ENCODE data around the gene GALNT1. TPM values are rescaled to one million over a fixed set of nuclear protein-coding genes. Genes with fewer than 3 reads are reported as not detected.

The GALNT1 gene
- total RNA-seq, 1 experiment from 2014 or later, result 5.4 TPM

DNA sequence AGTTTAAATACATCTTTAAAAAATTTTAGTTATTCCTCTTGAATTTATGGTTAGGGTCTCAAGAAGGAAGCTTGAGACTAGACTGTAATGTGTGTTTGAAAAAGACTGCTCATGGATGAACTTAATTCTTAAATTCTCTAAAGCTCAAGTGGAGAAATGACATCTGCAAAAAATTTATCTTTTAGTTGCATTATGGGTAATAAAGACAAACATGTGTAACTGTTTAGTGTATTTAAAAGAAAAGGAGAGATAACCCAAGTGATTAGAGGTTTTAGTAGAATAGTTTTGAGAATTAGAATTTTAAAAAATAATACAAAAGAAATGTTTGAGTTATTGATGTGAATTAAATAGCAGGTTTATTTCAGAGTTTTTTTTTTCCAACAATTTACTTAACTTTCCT lies 36.7 kb downstream of the GALNT1 start:
- DNase-seq (ENCODE audit: low spot score), result no peak

GRCh38 chr18:35618696-35619095 lies 37.2 kb downstream of the GALNT1 start:
- DNase-seq (ENCODE audit: low spot score), result no peak

- no peak for DNase-seq (ENCODE audit: low spot score)
These were observed 37.9 kb downstream of the GALNT1 start for GRCh38 chr18:35619464-35619863.

DNA sequence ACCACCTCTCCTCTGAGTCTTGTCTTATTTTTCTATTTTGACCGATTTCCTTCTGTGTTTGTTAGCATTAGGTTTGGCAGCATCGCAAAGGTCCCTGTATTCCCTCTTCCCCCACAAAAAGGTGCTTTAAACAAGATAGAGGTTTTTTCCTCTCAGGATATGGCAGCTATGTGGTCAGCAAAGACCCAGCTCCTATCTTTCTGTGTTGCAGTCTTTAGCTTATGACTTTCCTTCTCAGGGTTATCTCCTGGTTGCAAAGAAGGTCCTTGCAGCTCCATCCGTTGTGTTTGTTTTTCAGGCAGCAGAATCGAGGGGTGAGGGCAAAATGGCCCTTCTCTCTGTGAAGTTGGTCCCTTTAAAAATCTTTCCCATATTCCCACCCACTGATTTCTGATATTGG lies 38.4 kb downstream of the GALNT1 start:
- DNase-seq (ENCODE audit: low spot score), result no peak

GRCh38 chr18:35620765-35621164 lies 39.2 kb downstream of the GALNT1 start:
- no peak for DNase-seq (ENCODE audit: low spot score)

DNA sequence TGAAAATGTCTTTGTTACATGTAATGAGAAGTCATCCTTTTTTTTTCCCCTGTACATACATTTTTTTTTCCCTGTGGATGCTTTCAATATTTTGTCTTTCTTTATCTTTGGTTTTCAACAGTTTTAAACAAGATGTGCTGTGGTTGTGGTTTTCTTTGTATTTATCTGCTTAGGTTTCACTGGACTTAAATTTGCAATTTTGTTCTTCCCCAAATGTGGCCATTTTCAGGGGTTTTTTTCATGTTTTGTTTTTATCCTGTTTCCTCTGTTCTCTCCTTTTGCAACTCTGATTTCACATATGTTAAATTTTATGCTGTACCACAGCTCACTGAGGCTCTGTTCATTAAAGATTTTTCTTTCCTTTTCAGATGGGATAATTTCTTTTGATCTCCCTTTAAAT lies 41.7 kb downstream of the GALNT1 start:
- no peak for DNase-seq (ENCODE audit: low spot score)

GRCh38 chr18:35624146-35624545 lies 42.6 kb downstream of the GALNT1 start:
- DNase-seq (ENCODE audit: low spot score), result no peak

DNA sequence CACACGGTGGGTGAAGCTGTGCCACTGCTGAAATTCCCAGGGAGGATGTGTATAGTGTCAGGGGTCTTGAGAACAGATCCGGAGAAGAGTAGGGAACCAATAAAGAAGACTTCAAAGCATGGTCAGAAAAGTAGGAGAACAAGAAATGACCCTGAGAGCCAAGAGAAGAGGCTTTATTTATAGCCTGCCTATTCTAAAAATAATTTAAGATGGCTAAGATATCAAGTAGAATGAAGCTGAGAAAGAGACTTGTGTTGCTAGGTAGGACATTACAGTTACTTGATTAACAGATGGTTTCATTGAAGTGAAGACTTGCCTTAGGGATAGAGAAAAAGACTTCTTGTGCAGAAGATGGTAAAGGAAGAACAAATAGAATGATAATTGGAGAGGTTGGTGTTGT lies 43.7 kb downstream of the GALNT1 start:
- DNase-seq (ENCODE audit: low spot score), result no peak

DNA sequence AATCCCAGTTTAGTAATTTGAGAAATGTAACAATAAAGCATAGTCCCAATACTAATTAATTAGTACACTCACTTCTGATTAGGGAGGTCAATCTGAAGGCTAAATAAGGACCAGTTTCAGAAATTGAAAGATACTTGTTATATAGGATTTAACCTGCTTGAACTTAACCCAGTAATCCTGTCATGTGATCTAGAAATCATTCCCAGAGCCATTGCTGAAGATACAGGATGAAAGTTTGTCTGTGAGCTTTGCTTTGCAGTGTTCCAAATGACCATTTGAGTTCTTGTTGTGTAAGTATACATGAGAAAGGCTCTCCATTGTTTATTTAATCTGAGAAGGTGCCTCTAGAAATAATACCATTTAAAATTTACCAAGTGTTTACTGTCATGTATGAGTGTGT lies 52.2 kb downstream of the GALNT1 start:
- DNase-seq (ENCODE audit: low spot score), result no peak

GRCh38 chr18:35634323-35634722 lies 52.8 kb downstream of the GALNT1 start:
- no peak for DNase-seq (ENCODE audit: low spot score)

DNA sequence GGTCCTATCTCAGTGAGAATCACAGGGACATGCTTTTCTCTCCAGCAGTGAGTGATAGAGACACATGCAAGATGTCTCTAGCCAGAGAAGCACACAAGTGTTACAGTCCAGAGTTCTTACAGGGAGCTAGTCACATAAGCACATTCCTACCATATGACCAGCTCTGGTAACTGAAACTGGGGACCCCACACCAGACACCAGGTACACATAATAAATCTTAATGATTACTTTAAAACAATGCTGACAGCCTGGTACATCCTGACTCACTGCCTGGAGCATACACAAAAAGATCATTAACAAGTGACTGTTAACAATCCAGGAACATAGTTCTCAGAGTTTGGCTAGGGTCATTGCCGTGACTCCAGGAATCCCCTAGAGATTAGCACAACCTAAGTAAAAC lies 53.6 kb downstream of the GALNT1 start:
- no peak for DNase-seq (ENCODE audit: low spot score)

DNA sequence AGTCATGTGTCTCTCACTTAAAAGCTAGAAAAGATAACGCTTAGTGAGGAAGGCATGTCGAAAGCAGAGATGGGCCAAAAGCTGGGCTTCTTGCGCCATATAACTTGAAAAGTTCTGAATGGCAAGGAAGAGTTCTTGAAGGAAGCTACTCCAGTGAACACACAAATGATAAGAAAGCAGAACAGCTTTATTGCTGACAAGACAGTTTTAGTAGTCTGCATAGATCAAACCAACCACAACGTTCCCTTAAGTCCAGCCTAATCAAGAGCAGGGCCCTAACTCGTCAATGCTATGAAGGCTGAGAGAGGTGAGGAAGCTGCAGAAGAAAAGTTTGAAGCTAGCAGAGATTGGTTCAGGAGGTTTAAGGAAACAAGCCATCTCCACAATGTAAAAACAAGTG lies 55.7 kb downstream of the GALNT1 start:
- no peak for DNase-seq (ENCODE audit: low spot score)

- DNase-seq (ENCODE audit: low spot score), result no peak
These were observed 57.8 kb downstream of the GALNT1 start for GRCh38 chr18:35639296-35639695.

DNA sequence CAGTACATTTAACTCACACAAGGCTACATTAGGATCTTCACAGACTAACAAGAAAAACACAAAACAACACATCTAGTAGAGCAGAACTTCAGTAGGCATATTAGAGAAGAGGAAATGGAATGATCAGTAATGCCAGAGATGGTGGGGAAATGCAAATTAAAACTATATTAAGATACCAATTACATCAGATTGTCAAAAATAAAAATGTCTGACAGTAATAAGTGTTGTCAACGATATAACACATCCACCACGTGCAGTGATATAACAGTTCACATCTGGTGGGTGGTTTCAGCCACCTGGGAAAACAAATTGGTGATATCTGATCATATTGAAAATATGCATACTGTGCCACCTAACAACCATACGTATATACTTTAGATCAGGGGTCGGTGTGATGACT lies 59.9 kb downstream of the GALNT1 start:
- no peak for DNase-seq (ENCODE audit: low spot score)

GRCh38 chr18:35641916-35642315 lies 60.4 kb downstream of the GALNT1 start:
- DNase-seq (ENCODE audit: low spot score), result no peak

GRCh38 chr18:35642802-35643201 lies 61.3 kb downstream of the GALNT1 start:
- no peak for DNase-seq (ENCODE audit: low spot score)

GRCh38 chr18:35646449-35646848 lies 64.9 kb downstream of the GALNT1 start:
- no peak for DNase-seq (ENCODE audit: low spot score)

DNA sequence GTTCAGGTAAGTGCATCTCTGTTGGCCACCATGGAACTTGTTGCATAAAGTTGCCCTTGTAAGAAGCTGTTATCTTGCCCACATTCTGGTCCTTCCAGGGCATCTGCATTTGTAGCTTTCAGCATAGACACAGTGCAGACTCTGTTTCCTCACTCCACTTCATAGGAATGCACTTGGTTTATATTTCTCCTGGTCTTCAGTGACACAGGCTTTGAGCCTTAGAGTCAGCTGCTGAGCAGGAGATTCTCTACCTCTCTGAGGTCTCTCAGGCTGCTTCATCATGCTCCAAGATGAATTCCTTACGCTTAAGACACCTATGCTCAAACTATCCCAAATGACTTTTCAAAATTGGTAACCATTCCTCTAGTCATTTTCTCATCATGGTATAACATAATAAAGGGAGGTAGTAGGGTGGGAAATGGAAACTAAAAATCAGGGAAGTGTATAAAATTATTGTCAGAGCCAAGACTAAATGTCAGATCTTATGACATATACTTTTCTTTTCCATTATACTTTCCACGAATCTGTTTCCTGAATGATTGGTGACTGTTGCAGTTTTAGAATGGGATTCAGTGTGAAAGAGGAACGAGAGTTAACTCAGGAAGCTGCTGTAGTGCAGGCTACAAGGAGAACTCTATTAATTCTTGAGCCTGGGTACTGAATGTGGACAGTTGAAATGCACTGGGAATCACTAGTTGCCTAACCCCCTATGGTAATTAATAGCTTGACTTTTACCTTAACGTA lies 72.0 kb downstream of the GALNT1 start:
- no peak for DNase-seq (ENCODE audit: low spot score)

- DNase-seq (ENCODE audit: low spot score), result no peak
These were observed 76.6 kb downstream of the GALNT1 start for GRCh38 chr18:35658112-35658511.

DNA sequence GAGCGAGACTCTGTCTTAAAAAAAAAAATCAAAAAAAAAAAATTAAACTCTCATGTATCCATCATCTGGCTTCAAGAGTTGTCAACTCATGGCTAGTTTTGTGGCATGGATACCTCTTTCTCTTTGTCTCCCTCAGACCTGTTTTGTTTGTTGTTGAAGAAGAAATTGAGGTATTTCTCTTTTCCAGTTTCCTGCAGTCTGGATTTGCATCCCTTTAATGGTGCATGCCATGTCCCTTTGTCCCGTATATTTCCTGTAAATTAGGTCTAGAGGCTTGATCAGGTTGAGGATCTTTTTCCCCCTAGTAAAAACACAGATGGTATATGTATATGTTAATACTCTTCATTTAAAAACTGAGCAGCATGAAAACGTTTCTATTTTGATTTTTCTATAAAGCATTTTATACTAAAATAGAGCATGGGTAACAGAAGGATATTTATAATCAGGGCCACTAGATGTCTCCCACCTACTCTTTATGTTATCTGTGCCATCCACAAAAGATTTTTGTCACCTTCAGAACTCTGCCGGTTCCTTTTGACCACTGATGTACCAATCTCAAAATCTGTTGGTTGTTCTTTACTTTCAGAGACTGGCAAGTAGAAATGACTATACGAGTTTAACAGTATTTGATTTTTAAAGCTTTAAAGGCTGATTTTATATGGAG lies 80.1 kb downstream of the GALNT1 start:
- peak; percentile 2 for DNase-seq (ENCODE audit: low spot score)

DNA sequence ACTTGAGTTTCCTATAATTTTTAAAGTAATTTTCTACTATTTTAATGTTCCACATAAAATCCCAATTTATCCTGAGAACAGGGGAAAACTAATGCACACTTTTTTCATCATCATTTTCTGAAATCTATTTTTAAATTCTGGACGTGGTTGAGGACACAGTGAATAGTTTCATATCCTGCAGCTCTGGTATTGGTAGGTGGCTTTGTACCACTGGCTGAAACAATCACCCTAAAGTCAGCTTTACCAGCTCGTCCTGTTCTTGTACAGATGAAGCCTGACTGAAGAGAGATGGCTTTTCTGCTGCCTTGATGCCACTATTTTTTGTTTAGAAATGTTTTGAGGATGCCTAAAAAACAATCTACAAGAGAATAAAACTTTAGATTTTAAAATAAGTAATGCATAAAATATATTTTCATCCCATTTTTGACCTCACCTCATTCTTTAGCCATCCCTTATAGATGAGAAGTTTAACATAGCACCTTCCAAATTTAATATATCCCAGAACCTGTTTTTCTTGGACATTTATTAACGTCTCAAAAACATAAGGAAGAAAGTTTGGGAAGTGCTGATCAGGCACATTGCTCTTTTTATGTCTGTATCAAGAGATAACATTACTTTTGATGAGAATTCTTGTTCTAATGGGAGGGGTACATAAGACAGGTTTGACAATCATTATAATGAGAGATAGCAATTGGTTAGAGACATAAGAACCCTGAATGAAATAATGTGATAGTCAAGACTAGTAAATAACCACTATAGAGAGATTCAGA lies 80.9 kb downstream of the GALNT1 start:
- DNase-seq (ENCODE audit: low spot score), result no peak

- DNase-seq (ENCODE audit: low spot score), result no peak
These were observed 90.5 kb downstream of the GALNT1 start for GRCh38 chr18:35671966-35672603.

Measured in HT-29 (cell line).